Activated CD8-positive, alpha-beta T cell treated with anti-CD3 and anti-CD28 coated beads, Interleukin-2, amount 10 ng/mL, durations not matched to agents 7 days and 5 days (primary cell): ENCODE measurements around the gene THRB. TPM values are rescaled to one million over a fixed set of nuclear protein-coding genes. Genes with fewer than 3 reads are reported as not detected.

Experiments
- ATAC-seq: fragments of 150-1000 bp; cut with Tn5 transposase; one replicate; pipeline ENCODE4 v1.10.0; 2021; ENCODE audit warnings: moderate library complexity
- CTCF ChIA-PET: fragments of 350-600 bp; sonication (Branson Sonifier 250); formaldehyde crosslinking; loops from one replicate; lab custom pipeline; 2021; ENCODE audit warnings: antibody characterized with exemption; lab: Charles Lee
- POLR2A ChIA-PET: fragments of 350-600 bp; sonication (Branson Sonifier 250); formaldehyde crosslinking; loops from one replicate; lab custom pipeline; 2021; ENCODE audit warnings: antibody characterized with exemption; lab: Charles Lee
- DNase-seq: peaks from one replicate; pipeline ENCODE4 v3.0.0-alpha.2; 2020
- H3K27ac Mint-ChIP-seq: one replicate; pipeline ENCODE4 v1.8.0; 2021; ENCODE audit warnings: mild to moderate bottlenecking, mixed read lengths
- H3K27me3 Mint-ChIP-seq: one replicate; pipeline ENCODE4 v1.8.0; 2021; ENCODE audit warnings: low read depth, mixed read lengths
- H3K36me3 Mint-ChIP-seq: one replicate; pipeline ENCODE4 v1.8.0; 2021; ENCODE audit warnings: low read depth, mixed read lengths
- H3K4me1 Mint-ChIP-seq: one replicate; pipeline ENCODE4 v1.8.0; 2021; ENCODE audit warnings: low read depth, mixed read lengths
- H3K4me3 Mint-ChIP-seq: one replicate; pipeline ENCODE4 v1.8.0; 2021; ENCODE audit warnings: mild to moderate bottlenecking, mixed read lengths
- H3K9me3 Mint-ChIP-seq: one replicate; pipeline ENCODE4 v1.8.0; 2022; ENCODE audit warnings: mixed read lengths; ENCODE audit not compliant: insufficient read depth
- total RNA-seq, 2 experiments: library from RNA; stranded (reverse); gene quantifications; one replicate each; pipeline ENCODE4 v1.2.3, GENCODE V29; 2021

THRB gene
- total RNA-seq, 2 experiments from 2014 or later, result not detected

DNA sequence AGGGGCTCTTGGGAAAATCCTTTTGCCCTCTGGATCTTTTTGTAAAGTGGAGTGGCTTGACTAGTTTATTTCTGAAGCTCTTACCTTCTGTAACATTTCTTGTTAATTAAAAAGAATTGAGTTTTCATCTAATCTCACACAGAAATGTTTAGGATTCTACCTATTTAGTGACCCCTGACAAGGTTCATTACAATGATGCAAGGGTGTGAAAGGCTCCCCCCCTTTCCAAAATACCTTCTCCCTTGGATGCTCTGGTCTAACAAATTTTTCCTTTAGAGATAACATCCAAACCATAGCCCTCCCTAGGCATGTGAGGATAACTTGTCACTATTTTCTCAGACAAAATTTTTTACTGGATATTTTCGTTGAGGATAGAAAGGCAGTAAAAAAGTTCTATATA is 223.9 kb downstream of the THRB start:
- Mint-ChIP-seq H3K27me3 (peaks cover 12% of the 10 kb centered on the region), H3K4me1 (no peaks in the 10 kb centered on the region), H3K27ac (no peak overlapping the region), H3K9me3 (no peaks in the 10 kb centered on the region), H3K36me3 (no peaks in the 10 kb centered on the region), H3K4me3 (no peak overlapping the region)
- DNase-seq, result no peak
- ChIA-PET CTCF (no interaction called here), POLR2A (no interaction called here)
- ATAC-seq, result no peak

DNA sequence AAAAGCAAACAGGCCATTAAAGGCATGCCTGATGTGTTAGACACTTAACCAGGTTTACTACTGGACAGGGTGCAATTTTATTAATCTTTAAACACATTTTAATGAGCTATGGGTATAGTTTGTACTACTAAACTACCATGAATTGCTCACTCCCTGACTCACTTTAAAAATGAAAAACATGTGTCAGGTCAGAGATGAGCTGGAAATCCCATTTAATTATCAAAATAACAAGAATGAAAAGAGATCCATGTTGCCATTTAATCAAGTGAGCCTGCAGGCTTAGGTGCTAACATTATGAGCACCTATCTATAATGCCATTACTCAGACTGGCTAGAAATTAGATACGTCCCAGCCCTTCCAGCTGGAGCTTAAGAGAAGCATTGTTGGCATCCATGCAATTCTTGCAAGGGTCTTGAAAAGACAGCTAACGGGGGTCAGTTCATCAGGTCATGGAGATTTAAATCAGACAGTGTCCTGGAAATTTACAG is 224.4 kb downstream of the THRB start:
- H3K36me3 Mint-ChIP-seq, result no peaks in the 10 kb centered on the region
- H3K27me3 Mint-ChIP-seq, result peaks cover 12% of the 10 kb centered on the region
- DNase-seq, result no peak
- no peaks in the 10 kb centered on the region for H3K9me3 Mint-ChIP-seq
- ChIA-PET CTCF (no interaction called here), POLR2A (no interaction called here)
- H3K27ac Mint-ChIP-seq, result no peak overlapping the region
- H3K4me3 Mint-ChIP-seq, result no peak overlapping the region
- no peaks in the 10 kb centered on the region for H3K4me1 Mint-ChIP-seq
- ATAC-seq, result no peak

DNA sequence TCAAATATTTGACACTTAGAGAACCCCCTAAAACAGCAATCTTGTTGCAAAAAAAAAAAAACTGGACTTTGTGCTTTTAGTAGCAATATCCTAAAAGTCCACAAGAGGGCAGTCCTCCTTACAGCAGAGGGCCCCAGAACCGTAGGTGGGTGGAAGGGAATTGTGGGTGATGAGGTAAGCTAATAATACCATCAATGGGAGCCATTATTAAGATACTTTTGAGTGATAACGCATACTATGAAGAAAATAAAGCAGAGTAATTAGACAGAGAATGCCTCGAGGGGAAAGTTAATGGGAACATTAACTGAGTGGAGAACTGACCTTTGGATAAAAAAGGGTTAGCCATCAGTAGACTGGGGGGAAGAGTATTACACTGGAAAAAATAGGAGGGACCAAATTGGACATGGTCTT is 229.9 kb downstream of the THRB start:
- POLR2A ChIA-PET, result no interaction called here

DNA sequence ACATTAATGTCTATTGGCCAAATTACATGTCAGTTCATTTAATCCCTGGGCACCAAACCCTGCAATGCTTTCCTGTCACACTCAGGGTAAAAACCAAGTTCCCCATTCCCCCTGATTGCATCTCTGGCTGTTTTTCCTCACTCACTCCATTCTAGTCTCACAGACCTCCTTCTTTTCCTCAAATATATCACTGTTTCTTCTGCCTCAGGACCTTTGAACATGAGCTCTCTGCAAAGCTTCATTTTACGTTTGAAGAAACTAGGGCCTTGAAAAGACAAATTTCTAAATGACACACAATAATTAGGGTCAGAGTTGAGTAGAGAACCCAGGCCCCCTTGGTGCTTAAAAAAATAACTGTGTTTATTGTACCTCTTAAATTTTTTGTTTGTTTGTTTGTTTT is 230.6 kb downstream of the THRB start:
- no peak overlapping the region for H3K4me3 Mint-ChIP-seq
- H3K27ac Mint-ChIP-seq, result no peak overlapping the region
- H3K4me1 Mint-ChIP-seq, result no peaks in the 10 kb centered on the region
- H3K36me3 Mint-ChIP-seq, result no peaks in the 10 kb centered on the region
- H3K27me3 Mint-ChIP-seq, result peaks cover 16% of the 10 kb centered on the region
- DNase-seq (no peak), ATAC-seq (no peak)
- CTCF ChIA-PET, result interaction anchor here (0.7 to 1.5 kb wide), 2 partner anchors 33 to 51 kb away, joined by 3 read pairs; no protein-coding TSS in a partner anchor
- POLR2A ChIA-PET, result no interaction called here
- H3K9me3 Mint-ChIP-seq, result no peaks in the 10 kb centered on the region

More for the DNA sequence above, 229.9 kb downstream of the THRB start:
- ATAC-seq (no peak), DNase-seq (peak; percentile 24)
- Mint-ChIP-seq H3K4me3 (no peak overlapping the region), H3K27ac (no peak overlapping the region), H3K9me3 (no peaks in the 10 kb centered on the region), H3K36me3 (no peaks in the 10 kb centered on the region), H3K27me3 (peaks cover 18% of the 10 kb centered on the region), H3K4me1 (no peaks in the 10 kb centered on the region)
- CTCF ChIA-PET, result interaction anchor here (0.6 to 1.5 kb wide), 3 partner anchors 33 to 83 kb away, joined by 3 read pairs; no protein-coding TSS in a partner anchor

DNA sequence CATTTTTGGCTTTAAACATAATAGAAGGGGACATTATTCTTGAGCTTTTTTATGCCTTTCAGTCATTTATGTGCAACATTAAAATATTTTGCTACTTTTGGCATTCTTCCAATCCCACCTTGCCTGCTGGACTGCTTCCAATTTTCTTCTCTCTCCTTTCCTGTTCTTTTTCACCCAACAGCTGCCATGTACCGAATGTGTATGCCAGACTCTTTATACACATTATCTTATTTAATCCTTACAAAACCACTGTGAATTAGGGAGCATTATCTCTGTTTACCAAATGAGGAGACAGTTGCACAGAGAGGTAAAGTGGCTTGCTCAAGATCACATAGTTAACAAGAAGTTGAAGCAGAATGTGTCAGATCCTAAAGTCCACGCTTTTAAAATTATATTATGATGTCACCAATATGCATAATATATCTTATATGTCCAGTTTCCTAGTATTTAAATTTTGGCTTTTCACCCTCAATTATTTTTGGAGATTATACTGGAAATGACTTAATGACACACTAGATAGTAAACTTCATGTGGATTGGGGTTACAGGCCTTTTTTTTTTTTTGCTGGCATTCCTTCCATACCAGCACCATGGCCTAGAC is 231.5 kb downstream of the THRB start:
- Mint-ChIP-seq H3K36me3 (no peaks in the 10 kb centered on the region), H3K4me1 (no peaks in the 10 kb centered on the region), H3K27me3 (peaks cover 16% of the 10 kb centered on the region), H3K9me3 (no peaks in the 10 kb centered on the region), H3K4me3 (no peak overlapping the region), H3K27ac (no peak overlapping the region)
- ChIA-PET CTCF (no interaction called here), POLR2A (no interaction called here)
- DNase-seq (no peak), ATAC-seq (no peak)

DNA sequence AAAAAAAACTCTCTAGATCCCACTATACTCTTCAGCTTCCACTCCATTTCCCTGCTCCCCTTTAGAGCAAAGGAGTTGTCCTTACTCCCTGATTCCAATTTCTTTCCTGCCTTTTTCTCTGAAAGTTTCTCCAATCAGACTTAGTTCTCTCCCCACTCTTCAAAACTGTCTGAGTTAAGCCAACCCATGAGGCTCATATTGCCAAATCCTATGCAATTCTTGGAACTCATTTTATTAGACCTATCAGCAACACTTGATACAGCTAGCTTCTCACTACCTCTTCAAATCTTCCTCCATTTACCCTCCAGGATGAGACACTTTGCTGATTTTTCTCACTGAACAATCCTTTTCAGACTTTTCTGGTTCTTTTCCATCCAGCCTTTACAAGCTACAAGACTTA is 233.1 kb downstream of the THRB start:
- ChIA-PET CTCF (no interaction called here), POLR2A (no interaction called here)
- Mint-ChIP-seq H3K4me1 (no peaks in the 10 kb centered on the region), H3K36me3 (no peaks in the 10 kb centered on the region), H3K4me3 (no peak overlapping the region), H3K27me3 (peaks cover 8% of the 10 kb centered on the region), H3K27ac (no peak overlapping the region), H3K9me3 (no peaks in the 10 kb centered on the region)
- ATAC-seq, result no peak
- no peak for DNase-seq

DNA sequence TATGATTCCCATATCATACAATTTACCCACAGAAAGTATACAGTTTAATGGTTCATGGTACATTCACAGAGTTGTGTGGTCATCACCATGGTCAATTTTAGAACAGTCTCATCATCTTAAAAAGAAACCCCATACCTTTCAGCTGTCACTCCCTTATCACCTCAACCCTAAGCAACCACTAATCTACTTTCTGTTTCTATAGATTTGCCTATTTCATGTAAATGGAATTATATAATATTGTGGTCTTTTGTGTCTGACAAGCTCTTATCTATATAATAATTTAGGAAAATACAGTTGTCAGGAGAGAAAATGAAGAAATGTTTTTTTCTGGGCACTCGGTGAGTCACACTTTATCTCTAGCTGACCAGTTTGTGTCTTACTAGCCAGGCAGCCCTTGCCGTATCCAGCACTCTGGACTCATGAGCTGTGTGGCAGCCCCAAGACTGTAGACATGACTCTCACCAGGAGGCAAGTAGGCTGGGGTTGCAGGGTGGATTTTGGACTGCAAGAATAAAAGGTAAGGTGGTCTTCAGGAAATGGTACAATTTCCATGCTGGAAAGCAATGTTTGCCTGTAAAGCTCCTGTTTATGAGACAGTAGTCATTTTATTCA is 234.6 kb downstream of the THRB start:
- no peaks in the 10 kb centered on the region for H3K9me3 Mint-ChIP-seq
- no peak overlapping the region for H3K4me3 Mint-ChIP-seq
- no peaks in the 10 kb centered on the region for H3K36me3 Mint-ChIP-seq
- ChIA-PET POLR2A (no interaction called here), CTCF (no interaction called here)
- no peak for DNase-seq
- H3K4me1 Mint-ChIP-seq, result no peaks in the 10 kb centered on the region
- ATAC-seq, result no peak
- peaks cover 5% of the 10 kb centered on the region for H3K27me3 Mint-ChIP-seq
- H3K27ac Mint-ChIP-seq, result no peak overlapping the region

DNA sequence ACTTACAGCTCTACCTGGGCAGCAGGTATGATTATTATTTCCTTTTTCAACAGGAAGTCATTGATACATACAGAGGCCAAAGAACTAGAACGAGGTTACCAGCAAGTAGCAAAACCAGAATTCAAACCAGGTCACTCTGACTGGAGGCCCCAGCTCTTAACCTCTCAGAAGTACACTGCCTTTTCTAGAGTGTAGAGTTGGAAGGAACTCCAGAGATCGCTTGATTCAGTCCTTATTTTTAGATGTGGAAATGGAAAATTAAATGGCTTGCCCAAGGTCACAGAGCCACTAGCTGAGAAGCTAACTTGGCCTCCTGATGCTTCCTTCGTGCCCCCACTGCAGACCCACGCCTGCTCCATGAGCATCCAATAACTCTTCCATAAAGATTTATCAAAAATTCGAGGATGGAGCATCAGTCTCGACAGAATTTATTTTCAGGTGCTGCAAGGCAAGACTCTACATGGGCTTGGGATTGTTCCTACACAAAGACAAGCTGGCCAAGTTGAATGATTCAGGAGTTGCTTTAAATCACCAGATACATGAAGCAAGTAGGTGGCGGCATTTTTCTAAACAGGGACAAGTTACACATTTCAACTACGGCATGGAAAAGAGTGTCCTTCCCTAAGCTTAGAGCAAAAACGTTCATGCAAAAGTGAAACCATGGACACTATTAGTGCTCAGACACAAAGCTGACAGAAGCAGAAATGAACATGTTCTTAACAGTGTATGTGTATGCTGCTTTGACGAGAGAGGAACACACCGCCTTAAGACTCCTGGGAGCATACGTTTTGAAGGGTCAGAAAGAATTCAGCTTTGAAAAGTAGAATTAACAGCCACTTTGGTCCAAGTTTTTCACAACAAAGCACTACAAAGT is 235.7 kb downstream of the THRB start:
- H3K27ac Mint-ChIP-seq, result no peak overlapping the region
- H3K27me3 Mint-ChIP-seq, result peaks cover 1% of the 10 kb centered on the region
- POLR2A ChIA-PET, result no interaction called here
- DNase-seq, result no peak
- H3K9me3 Mint-ChIP-seq, result no peaks in the 10 kb centered on the region
- H3K4me3 Mint-ChIP-seq, result no peak overlapping the region
- CTCF ChIA-PET, result no interaction called here
- H3K36me3 Mint-ChIP-seq, result no peaks in the 10 kb centered on the region
- no peaks in the 10 kb centered on the region for H3K4me1 Mint-ChIP-seq
- no peak for ATAC-seq

DNA sequence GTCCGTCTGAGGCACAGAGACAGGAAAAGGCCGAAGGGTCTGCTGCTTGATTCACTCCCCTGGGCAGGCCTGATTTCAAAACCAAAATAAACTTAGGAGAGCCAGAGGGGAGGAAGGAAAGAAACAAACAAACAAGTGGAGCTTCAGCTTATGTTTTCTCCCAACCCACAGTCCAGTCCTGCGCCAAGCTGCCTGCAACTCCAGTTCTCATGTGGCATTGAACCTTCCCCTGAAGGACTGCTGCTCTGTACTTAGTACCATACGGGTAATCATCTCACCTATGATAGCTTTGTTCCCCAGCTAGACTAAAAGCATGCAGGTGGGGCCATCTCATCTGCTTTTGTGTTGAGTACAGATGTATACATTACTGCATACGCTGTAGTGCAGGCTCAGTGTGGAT is 236.4 kb downstream of the THRB start:
- no peak overlapping the region for H3K4me3 Mint-ChIP-seq
- no peaks in the 10 kb centered on the region for H3K36me3 Mint-ChIP-seq
- ChIA-PET CTCF (no interaction called here), POLR2A (no interaction called here)
- ATAC-seq (no peak), DNase-seq (no peak)
- no peaks in the 10 kb centered on the region for H3K9me3 Mint-ChIP-seq
- H3K4me1 Mint-ChIP-seq, result no peaks in the 10 kb centered on the region
- H3K27me3 Mint-ChIP-seq, result no peaks in the 10 kb centered on the region
- H3K27ac Mint-ChIP-seq, result no peak overlapping the region

DNA sequence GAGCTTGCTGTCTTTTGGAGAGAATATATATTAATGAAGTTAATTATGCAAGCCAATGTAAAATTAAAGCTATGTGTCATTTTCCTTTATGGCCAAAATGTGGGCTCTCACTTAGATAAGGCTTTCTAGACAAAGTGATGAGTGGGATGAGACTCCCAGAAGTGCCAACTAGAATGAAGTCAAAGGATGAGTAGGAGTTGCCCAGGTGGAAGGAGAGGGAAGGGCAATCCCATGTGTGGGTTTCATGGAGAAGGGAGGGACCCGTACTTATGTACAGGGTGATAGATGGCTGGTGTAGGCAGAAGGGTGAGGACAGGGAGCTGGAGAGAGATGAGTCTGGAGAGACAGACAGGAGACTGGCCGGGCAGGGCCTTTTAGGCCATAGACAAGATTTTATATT is 239.2 kb downstream of the THRB start:
- no peaks in the 10 kb centered on the region for H3K36me3 Mint-ChIP-seq
- no peaks in the 10 kb centered on the region for H3K4me1 Mint-ChIP-seq
- H3K27ac Mint-ChIP-seq, result no peak overlapping the region
- peaks cover 2% of the 10 kb centered on the region for H3K27me3 Mint-ChIP-seq
- H3K4me3 Mint-ChIP-seq, result no peak overlapping the region
- POLR2A ChIA-PET, result no interaction called here
- CTCF ChIA-PET, result no interaction called here
- ATAC-seq, result no peak
- no peak for DNase-seq
- no peaks in the 10 kb centered on the region for H3K9me3 Mint-ChIP-seq

DNA sequence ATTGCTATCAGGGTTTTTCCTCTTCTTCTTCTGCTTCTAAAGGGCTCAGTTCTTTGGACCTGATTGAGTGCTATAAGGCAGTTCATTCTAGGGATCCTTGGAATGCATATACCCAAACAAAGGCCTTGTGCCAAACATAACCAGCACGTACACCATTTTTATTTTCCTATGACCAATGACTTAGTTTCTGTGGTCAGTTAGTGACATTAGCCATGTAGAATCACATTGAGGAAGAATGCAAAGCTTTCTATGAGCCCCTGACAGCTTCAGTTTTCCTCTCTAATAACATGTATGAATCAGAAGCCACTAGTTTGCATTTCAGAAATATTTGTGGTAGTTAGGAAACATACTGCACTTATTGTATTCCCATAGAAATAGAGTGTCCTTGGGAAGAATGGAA is 240.0 kb downstream of the THRB start:
- CTCF ChIA-PET, result no interaction called here
- POLR2A ChIA-PET, result no interaction called here
- Mint-ChIP-seq H3K27me3 (peaks cover 2% of the 10 kb centered on the region), H3K4me1 (no peaks in the 10 kb centered on the region), H3K9me3 (no peaks in the 10 kb centered on the region), H3K36me3 (no peaks in the 10 kb centered on the region), H3K27ac (no peak overlapping the region), H3K4me3 (no peak overlapping the region)
- no peak for DNase-seq
- no peak for ATAC-seq

DNA sequence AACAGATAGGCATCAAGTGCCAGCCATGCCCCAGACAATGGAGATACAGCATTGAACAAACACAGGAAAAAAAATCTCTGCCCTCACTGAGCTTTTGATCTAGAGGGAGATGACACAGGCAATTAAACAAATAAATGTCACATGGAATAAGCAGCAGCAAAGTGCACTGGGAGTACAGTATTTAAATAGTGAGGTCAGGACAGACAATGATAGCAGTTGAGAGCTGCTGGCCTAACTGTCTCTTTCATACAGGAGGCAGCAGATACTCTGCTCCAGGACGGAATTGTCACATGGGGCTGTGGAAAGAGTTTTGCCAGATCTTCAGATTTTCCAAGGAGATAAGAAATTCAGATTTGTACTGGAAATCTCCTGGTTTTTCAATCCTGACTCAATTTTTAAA is 241.3 kb downstream of the THRB start:
- Mint-ChIP-seq H3K36me3 (no peaks in the 10 kb centered on the region), H3K9me3 (no peaks in the 10 kb centered on the region), H3K4me1 (no peaks in the 10 kb centered on the region), H3K4me3 (no peak overlapping the region), H3K27ac (no peak overlapping the region), H3K27me3 (peaks cover 2% of the 10 kb centered on the region)
- CTCF ChIA-PET, result no interaction called here
- DNase-seq, result no peak
- ATAC-seq, result no peak
- POLR2A ChIA-PET, result no interaction called here
